ENCODE data around the gene SDS.

- TF ChIP-seq EZH2 (IDR thresholded peaks at IDR 0.05) (no peak), POLR2AphosphoS5 (IDR thresholded peaks at IDR 0.05; ENCODE audit: low read depth, low read length) (no peak), EGR1 (IDR thresholded peaks at IDR 0.05; ENCODE audit: low read depth) (no peak), CTCF (IDR thresholded peaks at IDR 0.05 in 2 of 3, conservative IDR thresholded peaks at IDR 0.05 in 1 of 3; ENCODE audit: borderline replicate concordance in 1 of 3, insufficient read depth in 1 of 3, low read depth in 2 of 3, low read length in 2 of 3) (peak in 2 of 3 experiments; percentile 5 to 19; a peak in 2 of 6 replicates), RAD21 (IDR thresholded peaks at IDR 0.05; ENCODE audit: low read depth) (no peak), SIN3A (IDR thresholded peaks at IDR 0.05; ENCODE audit: low read depth) (no peak), CEBPB (IDR thresholded peaks at IDR 0.05; ENCODE audit: low read depth) (no peak), POLR2A (IDR thresholded peaks at IDR 0.05; ENCODE audit: borderline replicate concordance, extremely low read depth, insufficient read depth, insufficient read length) (no peak), MAX (IDR thresholded peaks at IDR 0.05) (no peak), REST (IDR thresholded peaks at IDR 0.05; ENCODE audit: low read depth) (no peak), CBX3 (IDR thresholded peaks at IDR 0.05; ENCODE audit: low read depth) (no peak)
These were observed 25.4 kb downstream of the SDS start for GRCh38 chr12:113378291-113378690.

Data from HCT116 (cell line).